ENCODE measurements around the gene ABCC1. TPM values are rescaled to one million over a fixed set of nuclear protein-coding genes. Genes with fewer than 3 reads are reported as not detected.

Gene ABCC1
- polyA plus RNA-seq, 1 of the 3 experiments (the other 2 are of a cell fraction) = 23.7 TPM

DNA sequence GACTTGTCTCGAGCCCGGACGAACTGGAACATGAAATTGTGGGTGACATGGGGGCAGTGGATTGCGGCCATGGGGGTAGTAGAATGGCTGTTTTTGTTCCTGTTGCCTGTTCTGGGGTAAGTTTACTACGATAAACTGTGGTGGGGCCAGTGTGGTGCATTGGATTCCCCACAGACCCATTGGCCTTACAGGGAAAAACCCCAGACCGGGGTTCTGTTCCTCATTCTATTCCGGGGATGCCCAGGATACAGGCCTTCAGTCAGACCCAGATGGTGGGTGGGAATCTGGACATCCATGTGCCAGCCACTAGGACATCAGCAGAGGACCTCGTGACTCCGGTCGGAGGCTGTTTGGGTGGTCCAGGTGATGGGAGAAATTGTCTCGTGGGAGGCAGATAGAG is 88.1 kb downstream of the ABCC1 start:
- WGBS (ENCODE audit: low lambda C conversion rate) = 94% methylated on average over 11 of the region's 11 CpGs
- TF ChIP-seq EP300 (IDR thresholded peaks at IDR 0.05; ENCODE audit: borderline replicate concordance in 1 of 2, low read depth in 1 of 2, low read length in 1 of 2) = no peak
- POLR2A ChIA-PET = no interaction called here

DNA sequence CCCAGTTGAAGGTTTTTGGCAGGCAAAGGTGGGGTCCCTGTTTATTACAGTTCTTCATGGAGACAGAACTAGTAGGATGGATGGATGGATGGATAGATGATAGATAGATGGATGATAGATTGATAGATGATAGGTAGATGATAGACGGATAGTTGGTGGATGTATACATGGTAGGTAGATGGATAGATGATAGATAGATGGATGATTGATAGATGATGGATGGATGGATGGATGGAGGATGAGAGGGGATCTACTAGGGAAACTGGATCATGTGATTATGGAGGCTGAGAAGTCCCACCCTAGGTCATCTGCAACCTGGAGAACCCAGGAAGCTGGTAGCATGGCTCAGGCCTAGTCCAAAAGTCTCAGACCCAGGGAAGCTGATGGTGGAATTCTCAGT is 88.6 kb downstream of the ABCC1 start:
- H4K20me1 ChIP-seq (ENCODE audit: insufficient read depth) = no peaks in the 10 kb centered on the region
- peaks cover 4% of the 10 kb centered on the region for H3F3A ChIP-seq (replicated peaks; ENCODE audit: insufficient read depth)
- no peaks in the 10 kb centered on the region for H3K9me2 ChIP-seq
- H3K27ac ChIP-seq (ENCODE audit: low read depth in 2 of 2, low read length in 1 of 2) = no peak overlapping the region
- H3K9ac ChIP-seq = no peak overlapping the region
- H3K9me3 ChIP-seq = no peaks in the 10 kb centered on the region
- no peaks in the 10 kb centered on the region for H3K27me3 ChIP-seq (ENCODE audit: insufficient read depth)
- H3K4me1 ChIP-seq (ENCODE audit: control insufficient read depth in 1 of 2, insufficient read depth in 2 of 2, low read depth in 1 of 2, low read length in 1 of 2) = peaks cover 4 to 8% of the 10 kb centered on the region in 2 experiments; a peak in 2 of 4 replicates
- no peak overlapping the region for H2AFZ ChIP-seq (ENCODE audit: low read depth)
- H3K36me3 ChIP-seq (replicated peaks in 1 of 2; ENCODE audit: control insufficient read depth in 1 of 2, insufficient read depth in 2 of 2, low read length in 1 of 2) = peaks cover 19 to 38% of the 10 kb centered on the region in 2 experiments
- DNase-seq = no peak
- H3K4me3 ChIP-seq (ENCODE audit: low read depth in 2 of 2, low read length in 1 of 2) = no peak overlapping the region
- TF ChIP-seq, protein P1, sequence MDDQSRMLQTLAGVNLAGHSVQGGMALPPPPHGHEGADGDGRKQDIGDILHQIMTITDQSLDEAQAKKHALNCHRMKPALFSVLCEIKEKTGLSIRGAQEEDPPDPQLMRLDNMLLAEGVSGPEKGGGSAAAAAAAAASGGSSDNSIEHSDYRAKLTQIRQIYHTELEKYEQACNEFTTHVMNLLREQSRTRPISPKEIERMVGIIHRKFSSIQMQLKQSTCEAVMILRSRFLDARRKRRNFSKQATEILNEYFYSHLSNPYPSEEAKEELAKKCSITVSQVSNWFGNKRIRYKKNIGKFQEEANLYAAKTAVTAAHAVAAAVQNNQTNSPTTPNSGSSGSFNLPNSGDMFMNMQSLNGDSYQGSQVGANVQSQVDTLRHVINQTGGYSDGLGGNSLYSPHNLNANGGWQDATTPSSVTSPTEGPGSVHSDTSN (IDR thresholded peaks at IDR 0.05) = no peak
- TF ChIP-seq MEF2A (IDR thresholded peaks at IDR 0.05; ENCODE audit: borderline replicate concordance, low read depth) = no peak
- TF ChIP-seq, protein P2, sequence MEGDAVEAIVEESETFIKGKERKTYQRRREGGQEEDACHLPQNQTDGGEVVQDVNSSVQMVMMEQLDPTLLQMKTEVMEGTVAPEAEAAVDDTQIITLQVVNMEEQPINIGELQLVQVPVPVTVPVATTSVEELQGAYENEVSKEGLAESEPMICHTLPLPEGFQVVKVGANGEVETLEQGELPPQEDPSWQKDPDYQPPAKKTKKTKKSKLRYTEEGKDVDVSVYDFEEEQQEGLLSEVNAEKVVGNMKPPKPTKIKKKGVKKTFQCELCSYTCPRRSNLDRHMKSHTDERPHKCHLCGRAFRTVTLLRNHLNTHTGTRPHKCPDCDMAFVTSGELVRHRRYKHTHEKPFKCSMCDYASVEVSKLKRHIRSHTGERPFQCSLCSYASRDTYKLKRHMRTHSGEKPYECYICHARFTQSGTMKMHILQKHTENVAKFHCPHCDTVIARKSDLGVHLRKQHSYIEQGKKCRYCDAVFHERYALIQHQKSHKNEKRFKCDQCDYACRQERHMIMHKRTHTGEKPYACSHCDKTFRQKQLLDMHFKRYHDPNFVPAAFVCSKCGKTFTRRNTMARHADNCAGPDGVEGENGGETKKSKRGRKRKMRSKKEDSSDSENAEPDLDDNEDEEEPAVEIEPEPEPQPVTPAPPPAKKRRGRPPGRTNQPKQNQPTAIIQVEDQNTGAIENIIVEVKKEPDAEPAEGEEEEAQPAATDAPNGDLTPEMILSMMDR (IDR thresholded peaks at IDR 0.05) = no peak
- TF ChIP-seq, protein P3, sequence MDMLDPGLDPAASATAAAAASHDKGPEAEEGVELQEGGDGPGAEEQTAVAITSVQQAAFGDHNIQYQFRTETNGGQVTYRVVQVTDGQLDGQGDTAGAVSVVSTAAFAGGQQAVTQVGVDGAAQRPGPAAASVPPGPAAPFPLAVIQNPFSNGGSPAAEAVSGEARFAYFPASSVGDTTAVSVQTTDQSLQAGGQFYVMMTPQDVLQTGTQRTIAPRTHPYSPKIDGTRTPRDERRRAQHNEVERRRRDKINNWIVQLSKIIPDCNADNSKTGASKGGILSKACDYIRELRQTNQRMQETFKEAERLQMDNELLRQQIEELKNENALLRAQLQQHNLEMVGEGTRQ (IDR thresholded peaks at IDR 0.05; ENCODE audit: borderline replicate concordance, low read depth, low read length) = no peak
- TF ChIP-seq SIN3A (IDR thresholded peaks at IDR 0.05; ENCODE audit: borderline replicate concordance, low read depth, low read length) = no peak
- TF ChIP-seq, protein P4, sequence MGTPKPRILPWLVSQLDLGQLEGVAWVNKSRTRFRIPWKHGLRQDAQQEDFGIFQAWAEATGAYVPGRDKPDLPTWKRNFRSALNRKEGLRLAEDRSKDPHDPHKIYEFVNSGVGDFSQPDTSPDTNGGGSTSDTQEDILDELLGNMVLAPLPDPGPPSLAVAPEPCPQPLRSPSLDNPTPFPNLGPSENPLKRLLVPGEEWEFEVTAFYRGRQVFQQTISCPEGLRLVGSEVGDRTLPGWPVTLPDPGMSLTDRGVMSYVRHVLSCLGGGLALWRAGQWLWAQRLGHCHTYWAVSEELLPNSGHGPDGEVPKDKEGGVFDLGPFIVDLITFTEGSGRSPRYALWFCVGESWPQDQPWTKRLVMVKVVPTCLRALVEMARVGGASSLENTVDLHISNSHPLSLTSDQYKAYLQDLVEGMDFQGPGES (IDR thresholded peaks at IDR 0.05; ENCODE audit: low read depth, low read length) = no peak
- no peak for TF ChIP-seq TEAD4 (IDR thresholded peaks at IDR 0.05; ENCODE audit: borderline replicate concordance, insufficient read depth)
- TF ChIP-seq, protein P5, sequence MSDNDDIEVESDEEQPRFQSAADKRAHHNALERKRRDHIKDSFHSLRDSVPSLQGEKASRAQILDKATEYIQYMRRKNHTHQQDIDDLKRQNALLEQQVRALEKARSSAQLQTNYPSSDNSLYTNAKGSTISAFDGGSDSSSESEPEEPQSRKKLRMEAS (IDR thresholded peaks at IDR 0.05; ENCODE audit: low read depth) = no peak
- TF ChIP-seq, protein P6, sequence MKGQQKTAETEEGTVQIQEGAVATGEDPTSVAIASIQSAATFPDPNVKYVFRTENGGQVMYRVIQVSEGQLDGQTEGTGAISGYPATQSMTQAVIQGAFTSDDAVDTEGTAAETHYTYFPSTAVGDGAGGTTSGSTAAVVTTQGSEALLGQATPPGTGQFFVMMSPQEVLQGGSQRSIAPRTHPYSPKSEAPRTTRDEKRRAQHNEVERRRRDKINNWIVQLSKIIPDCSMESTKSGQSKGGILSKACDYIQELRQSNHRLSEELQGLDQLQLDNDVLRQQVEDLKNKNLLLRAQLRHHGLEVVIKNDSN (IDR thresholded peaks at IDR 0.05; ENCODE audit: borderline replicate concordance, low read depth) = no peak
- no peak for TF ChIP-seq FOSL2 (IDR thresholded peaks at IDR 0.05; ENCODE audit: borderline replicate concordance, low read depth)
- TF ChIP-seq NFIC (IDR thresholded peaks at IDR 0.05; ENCODE audit: borderline replicate concordance) = no peak
- TF ChIP-seq RAD21 (IDR thresholded peaks at IDR 0.05; ENCODE audit: low read length) = no peak
- no peak for TF ChIP-seq GATA2 (CRISPR knock-in tag; IDR thresholded peaks at IDR 0.05)
- TF ChIP-seq FOXM1 (IDR thresholded peaks at IDR 0.05; ENCODE audit: low read depth) = no peak
- no peak for TF ChIP-seq MXI1 (IDR thresholded peaks at IDR 0.05; ENCODE audit: low read depth, low read length)
- TF ChIP-seq ELF1 (IDR thresholded peaks at IDR 0.05) = no peak
- TF ChIP-seq TCF12 (IDR thresholded peaks at IDR 0.05) = no peak
- TF ChIP-seq RXRA (IDR thresholded peaks at IDR 0.05; ENCODE audit: borderline replicate concordance, low read depth) = no peak
- H3K4me2 ChIP-seq = no peak overlapping the region
- ChIA-PET POLR2A (no interaction called here), CTCF (interaction anchor here (0.6 kb wide), 1 partner anchor 111 kb away, joined by 3 read pairs; no protein-coding TSS in a partner anchor)
- no peaks in the 10 kb centered on the region for H3K79me2 ChIP-seq (ENCODE audit: insufficient read depth)
- WGBS (ENCODE audit: low lambda C conversion rate) = 90% methylated on average over 1 of the region's 1 CpG

More for the DNA sequence above, 88.1 kb downstream of the ABCC1 start:
- Histone ChIP-seq H3K79me2 (ENCODE audit: insufficient read depth) (no peaks in the 10 kb centered on the region), H3K27me3 (ENCODE audit: insufficient read depth) (no peaks in the 10 kb centered on the region), H3F3A (replicated peaks; ENCODE audit: insufficient read depth) (peaks cover 4% of the 10 kb centered on the region), H3K4me2 (no peak overlapping the region), H3K27ac (ENCODE audit: low read depth in 2 of 2, low read length in 1 of 2) (no peak overlapping the region), H3K9ac (no peak overlapping the region), H3K9me2 (no peaks in the 10 kb centered on the region), H3K36me3 (replicated peaks in 1 of 2; ENCODE audit: control insufficient read depth in 1 of 2, insufficient read depth in 2 of 2, low read length in 1 of 2) (peaks cover 19 to 38% of the 10 kb centered on the region in 2 experiments), H3K9me3 (no peaks in the 10 kb centered on the region), H3K4me3 (ENCODE audit: low read depth in 2 of 2, low read length in 1 of 2) (no peak overlapping the region), H3K4me1 (ENCODE audit: control insufficient read depth in 1 of 2, insufficient read depth in 2 of 2, low read depth in 1 of 2, low read length in 1 of 2) (peaks cover 4 to 8% of the 10 kb centered on the region in 2 experiments; a peak in 2 of 4 replicates), H4K20me1 (ENCODE audit: insufficient read depth) (no peaks in the 10 kb centered on the region), H2AFZ (ENCODE audit: low read depth) (no peak overlapping the region)
- CTCF ChIA-PET = no interaction called here
- no peak for DNase-seq

All from SK-N-SH (cell line).